NCI-H1092 (cell line): ENCODE results near the gene ZSCAN2.
A peak's percentile ranks its signal among the peaks of the same experiment; 100 is the strongest.
"Not testable (repeated sequence)": the region's sequence is repeated elsewhere in the genome, so short reads cannot be mapped to it uniquely, and the experiment has no call there.

Experiments
- DNase-seq: peaks from one replicate; lab custom pipeline; 2025; lab: John Stamatoyannopoulos, UW

Gene ZSCAN2

GRCh38 chr15:84641871-84642270 lies 41.1 kb downstream of the ZSCAN2 start:
- DNase-seq: not testable (repeated sequence)

DNA sequence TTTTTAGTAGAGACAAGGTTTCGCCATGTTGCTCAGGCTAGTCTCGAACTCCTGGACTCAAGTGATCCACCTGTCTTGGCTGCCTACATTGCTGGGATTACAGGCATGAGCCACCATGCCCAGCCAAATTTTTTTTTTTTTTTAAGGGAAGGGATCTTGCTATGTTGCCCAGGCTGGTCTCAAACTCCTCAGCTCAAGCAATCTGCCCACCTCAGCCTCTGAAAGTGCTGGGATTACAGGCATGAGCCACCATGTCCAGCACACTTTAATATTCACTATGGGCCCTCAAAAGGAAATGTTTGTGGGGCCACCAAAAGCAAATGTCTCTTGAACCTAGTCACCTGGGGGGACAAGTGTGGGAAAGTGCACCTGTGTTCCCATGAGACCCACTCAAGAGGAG lies 41.8 kb downstream of the ZSCAN2 start:
- DNase-seq: not testable (repeated sequence)

DNA sequence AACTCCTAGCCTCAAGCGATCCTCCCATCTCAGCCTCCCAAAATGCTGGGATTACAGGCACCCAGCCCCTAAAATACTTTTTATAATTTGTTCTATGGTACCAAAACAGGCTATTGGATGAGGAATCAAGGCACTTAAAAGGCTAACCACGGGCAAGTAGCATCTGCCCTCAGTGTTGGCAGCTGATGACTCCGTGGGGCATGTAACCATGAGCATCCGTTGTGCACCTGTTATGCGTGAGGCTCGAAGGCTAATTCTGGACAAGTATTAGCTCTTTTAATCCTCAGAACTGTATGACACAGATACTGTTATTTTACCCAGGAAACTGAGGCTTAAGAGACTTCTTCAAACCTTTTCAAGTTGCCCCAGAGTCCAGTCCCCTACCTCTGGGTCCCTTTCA lies 43.0 kb downstream of the ZSCAN2 start:
- DNase-seq: no peak

GRCh38 chr15:84645496-84645895 lies 44.7 kb downstream of the ZSCAN2 start:
- DNase-seq: no peak

DNA sequence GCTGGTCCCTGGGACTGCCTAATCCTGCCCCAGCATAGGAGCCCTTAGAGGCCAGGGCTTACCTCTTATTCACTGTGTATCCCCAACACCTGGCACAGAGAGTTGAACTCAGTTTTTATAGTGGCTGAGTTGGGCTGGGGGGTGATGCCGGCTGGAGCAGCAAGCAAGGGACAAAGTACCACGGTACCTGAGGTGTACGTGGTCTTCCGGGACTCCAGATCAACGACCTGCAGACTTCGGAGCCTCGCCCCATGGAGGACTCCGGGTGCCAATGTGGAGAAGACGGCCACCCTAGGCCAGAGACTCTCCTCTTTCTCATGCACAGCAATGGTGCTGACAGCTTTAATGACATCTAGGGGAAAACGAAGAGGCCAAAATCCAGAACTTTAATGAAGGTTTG lies 45.2 kb downstream of the ZSCAN2 start:
- no peak for DNase-seq

- no peak for DNase-seq
These were observed 46.9 kb downstream of the ZSCAN2 start for GRCh38 chr15:84647726-84648125.

DNA sequence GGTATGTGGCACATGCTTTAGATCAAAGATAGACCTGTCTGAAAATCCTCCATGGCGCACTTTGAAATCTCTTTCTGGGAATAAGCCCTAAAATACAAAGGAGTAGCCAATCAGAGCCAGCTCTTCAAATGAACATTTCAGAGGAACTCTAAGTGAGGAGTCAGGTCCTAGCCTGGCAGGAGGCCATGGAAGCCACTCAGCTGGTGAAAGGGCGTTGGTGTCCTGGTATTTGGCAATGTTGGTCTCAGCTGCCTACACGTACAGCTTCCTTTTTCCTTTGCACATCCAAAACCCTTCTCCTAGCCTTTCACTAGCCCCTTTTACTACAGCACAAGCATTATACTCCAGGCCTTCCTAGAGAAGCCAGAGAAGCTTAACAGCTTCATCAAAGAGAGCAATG lies 47.7 kb downstream of the ZSCAN2 start:
- no peak for DNase-seq

DNA sequence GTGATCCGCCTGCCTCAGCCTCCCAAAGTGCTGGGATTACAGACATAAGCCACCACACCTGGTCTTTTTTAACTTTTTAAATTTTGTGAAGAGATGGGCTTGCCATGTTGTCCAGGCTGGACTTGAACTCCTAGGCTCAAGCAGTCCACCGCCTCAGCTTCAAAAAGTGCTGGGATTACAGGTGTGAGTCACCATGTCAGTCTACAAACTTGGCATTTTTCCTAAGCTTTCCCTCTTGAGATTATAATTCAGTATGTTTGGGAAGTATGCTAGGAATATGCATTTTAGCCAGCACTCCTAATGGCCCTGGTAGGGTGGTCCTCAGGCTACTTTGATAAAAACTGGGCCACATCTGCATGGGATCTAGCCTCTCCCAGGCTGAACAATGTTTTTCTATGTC lies 48.9 kb downstream of the ZSCAN2 start:
- no peak for DNase-seq

DNA sequence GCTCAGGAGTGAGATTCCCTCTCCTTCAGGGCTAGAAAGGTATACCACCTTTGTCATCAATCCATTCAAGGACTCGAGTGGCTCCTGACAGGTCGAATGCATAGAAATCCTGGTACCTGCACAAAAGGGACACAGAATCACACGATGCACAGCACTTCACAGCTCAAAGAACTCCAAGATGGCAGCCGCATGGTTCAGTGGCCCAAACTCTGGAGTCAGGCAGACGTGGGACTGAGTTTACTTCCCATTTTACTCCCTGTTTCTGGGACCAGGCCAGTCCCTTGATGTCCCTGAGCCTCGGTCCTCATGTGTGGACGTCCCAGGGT lies 52.7 kb downstream of the ZSCAN2 start:
- DNase-seq: no peak

- peak; percentile 86 for DNase-seq
These were observed 53.3 kb downstream of the ZSCAN2 start, which contains the start of gene WDR73 for GRCh38 chr15:84653910-84654688. Gene WDR73 (minus strand): TSS chr15:84654283. CDS start chr15:84654274, 9 bp downstream.

DNA sequence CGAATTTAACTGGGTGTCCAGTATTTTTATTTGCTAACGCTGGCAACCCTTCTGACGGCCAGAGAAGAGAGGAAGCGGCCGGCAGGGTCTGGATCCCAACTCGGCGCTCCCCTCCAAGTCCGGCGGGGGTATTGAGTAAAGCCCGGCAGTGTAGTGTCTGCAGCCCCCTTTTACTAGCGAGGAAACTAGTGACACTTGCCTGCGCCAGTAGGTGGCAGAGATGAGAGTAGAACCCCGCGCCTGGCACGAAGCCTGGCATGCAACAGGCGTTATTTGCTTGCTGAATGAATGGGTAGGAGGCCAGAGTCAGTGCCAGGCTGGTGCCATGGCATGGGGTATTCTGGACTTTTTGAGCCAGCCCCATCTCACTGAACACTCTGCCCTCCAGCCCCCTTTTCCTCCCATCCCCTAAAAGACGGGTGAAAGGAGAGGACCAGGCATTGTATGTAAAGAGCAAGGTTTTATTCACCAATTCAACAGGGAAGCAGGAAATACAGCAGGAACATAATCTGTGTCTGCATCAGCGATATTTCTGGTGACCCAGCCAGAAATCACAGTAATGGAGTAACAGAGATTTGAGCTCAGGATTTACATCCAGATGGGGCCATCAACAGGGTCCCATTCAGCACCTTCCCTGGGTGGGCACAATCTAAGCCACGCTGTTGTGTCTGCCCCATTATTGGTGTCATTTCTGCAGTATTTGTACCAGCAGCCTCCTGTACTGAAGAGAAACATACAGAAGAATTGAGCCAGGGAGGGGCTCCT lies 54.1 kb downstream of the ZSCAN2 start:
- DNase-seq: peak; percentile 75

- DNase-seq: no peak
These were observed 56.2 kb downstream of the ZSCAN2 start for GRCh38 chr15:84656972-84657371.

- DNase-seq: no peak
These were observed 56.9 kb downstream of the ZSCAN2 start for GRCh38 chr15:84657748-84658079.

DNA sequence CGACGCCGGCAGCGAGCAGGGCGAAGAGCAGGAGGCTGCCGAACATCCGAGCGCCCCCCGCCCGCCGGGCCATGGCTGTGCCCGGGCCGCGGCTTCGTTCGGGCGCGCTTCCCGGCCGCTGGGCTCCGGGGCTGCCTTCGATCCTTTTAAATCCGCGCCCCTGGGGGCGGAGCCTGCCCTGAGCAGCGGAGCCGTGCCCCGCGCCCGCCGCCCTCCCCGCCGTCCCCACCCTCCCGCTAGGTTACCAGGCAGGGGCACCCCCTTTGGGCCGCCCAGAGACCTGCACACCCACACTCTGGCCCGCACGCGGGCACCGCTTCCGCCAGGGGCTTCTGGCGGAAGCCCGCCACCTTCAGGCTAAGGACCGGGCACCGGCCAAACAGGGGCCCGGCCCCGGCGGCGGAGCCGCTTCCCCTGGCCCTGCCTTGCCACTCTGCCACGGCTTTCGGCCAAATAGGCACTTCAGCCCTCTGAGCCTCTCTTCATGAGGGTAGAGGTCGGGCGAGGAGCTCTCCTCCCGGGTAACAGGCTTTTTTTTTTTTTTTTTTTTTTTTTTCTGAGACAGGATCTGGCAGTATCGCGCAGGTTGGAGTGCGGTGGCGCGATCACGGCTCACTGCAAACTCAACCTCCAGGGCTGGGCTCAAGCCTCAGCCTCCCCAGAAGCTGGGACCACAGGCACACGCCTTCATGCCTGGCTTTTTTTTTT lies 57.4 kb downstream of the ZSCAN2 start, which contains the start of gene NMB:
Gene NMB, minus strand, starts transcription at position 120 of the 708 bp plus-strand sequence. Its CDS starts 47 bp downstream, at position 73.
- DNase-seq: peak; percentile 71

- no peak for DNase-seq
These were observed 58.1 kb downstream of the ZSCAN2 start for GRCh38 chr15:84658788-84659411.

GRCh38 chr15:84659904-84660781 lies 59.3 kb downstream of the ZSCAN2 start:
- DNase-seq: no peak

GRCh38 chr15:84661001-84661400 lies 60.2 kb downstream of the ZSCAN2 start:
- DNase-seq: no peak

- no peak for DNase-seq
These were observed 65.6 kb downstream of the ZSCAN2 start for GRCh38 chr15:84666373-84666772.

DNA sequence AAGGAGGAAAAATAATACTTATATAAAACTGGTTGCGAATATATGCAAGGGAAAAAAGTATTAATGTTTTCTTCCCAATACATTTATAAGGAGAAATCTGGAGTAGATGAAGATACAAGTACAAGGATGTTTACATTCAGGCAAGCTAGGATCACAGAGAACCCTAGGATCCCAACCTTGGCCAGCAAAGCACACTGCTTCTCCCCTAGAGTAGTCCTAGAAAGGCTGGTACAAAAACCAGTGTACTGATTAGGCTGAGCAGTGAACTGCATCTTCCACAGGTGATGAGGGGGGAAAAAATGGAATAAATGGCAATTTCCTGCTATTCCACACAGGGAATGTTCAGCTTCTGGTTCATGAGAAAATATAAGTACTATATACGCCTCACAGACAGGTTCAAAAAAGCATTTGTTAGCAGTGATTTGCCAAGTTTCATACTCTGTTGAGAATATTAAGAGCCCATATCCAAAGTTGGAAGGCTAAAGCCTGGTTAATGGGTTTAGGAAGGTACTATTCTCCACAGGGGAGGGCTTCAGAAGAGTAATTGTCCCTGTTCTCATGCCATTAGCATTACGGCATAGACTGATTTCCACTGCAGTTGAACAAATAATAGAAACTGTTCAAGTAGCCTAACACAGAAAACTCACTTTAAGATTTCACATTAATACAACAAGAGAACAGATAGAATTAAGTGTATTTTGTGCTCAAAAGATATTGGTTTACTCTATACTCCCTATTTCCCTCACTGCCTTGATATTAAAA lies 67.6 kb downstream of the ZSCAN2 start:
- DNase-seq: no peak

GRCh38 chr15:84669726-84670125 lies 68.9 kb downstream of the ZSCAN2 start:
- DNase-seq: no peak

DNA sequence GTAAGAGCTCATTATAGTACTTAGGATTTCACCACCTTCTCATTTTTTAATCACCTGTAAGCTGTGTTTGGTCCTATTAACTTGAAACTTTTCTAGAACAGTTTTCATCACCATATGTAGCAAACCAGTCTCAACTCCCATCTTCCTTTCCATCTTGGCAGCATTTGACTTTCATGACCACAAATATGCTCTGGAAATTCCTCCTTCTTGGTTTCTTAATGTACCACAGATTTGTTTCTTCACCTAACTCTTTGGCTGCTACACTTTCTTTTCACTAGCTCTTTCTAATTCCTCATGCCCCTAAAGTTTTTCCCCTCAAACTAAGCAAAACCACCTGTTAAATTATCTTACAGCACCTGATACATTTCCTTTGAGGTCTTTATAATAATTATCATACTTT lies 70.4 kb downstream of the ZSCAN2 start:
- no peak for DNase-seq
